ENCODE measurements around the gene ZNF775.

- TF ChIP-seq, protein P1, sequence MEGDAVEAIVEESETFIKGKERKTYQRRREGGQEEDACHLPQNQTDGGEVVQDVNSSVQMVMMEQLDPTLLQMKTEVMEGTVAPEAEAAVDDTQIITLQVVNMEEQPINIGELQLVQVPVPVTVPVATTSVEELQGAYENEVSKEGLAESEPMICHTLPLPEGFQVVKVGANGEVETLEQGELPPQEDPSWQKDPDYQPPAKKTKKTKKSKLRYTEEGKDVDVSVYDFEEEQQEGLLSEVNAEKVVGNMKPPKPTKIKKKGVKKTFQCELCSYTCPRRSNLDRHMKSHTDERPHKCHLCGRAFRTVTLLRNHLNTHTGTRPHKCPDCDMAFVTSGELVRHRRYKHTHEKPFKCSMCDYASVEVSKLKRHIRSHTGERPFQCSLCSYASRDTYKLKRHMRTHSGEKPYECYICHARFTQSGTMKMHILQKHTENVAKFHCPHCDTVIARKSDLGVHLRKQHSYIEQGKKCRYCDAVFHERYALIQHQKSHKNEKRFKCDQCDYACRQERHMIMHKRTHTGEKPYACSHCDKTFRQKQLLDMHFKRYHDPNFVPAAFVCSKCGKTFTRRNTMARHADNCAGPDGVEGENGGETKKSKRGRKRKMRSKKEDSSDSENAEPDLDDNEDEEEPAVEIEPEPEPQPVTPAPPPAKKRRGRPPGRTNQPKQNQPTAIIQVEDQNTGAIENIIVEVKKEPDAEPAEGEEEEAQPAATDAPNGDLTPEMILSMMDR (IDR thresholded peaks at IDR 0.05): no peak
- no peak for TF ChIP-seq POLR2A (IDR thresholded peaks at IDR 0.05)
These were observed 4.7 kb upstream of the ZNF775 start for GRCh38 chr7:150374472-150374871.

All from lower leg skin (tissue), 3 donors.